HG02678 (cell line): ENCODE measurements around the gene COL19A1.
A peak's percentile ranks its signal among the peaks of the same experiment; 100 is the strongest.
"Not testable (repeated sequence)": the region's sequence is repeated elsewhere in the genome, so short reads cannot be mapped to it uniquely, and the experiment has no call there.

ENCODE experiments used
- ATAC-seq: cut with Tn5 transposase; IDR thresholded peaks from one replicate; pipeline ENCODE4 v1.9.1; 2021; ENCODE audit warnings: mild to moderate bottlenecking, moderate library complexity; ENCODE audit not compliant: unreplicated experiment

Gene COL19A1

GRCh38 chr6:69866770-69867638 lies 648 bp downstream of the COL19A1 start:
- peak; percentile 56 for ATAC-seq

- ATAC-seq = no peak
These were observed 1.3 kb downstream of the COL19A1 start for GRCh38 chr6:69867639-69867976.

- ATAC-seq = no peak
These were observed 2.0 kb downstream of the COL19A1 start for GRCh38 chr6:69868252-69868804.

GRCh38 chr6:69868961-69869360 lies 2.6 kb downstream of the COL19A1 start:
- no peak for ATAC-seq

- no peak for ATAC-seq
These were observed 4.8 kb downstream of the COL19A1 start for GRCh38 chr6:69871107-69871506.

GRCh38 chr6:69873291-69873690 lies 6.9 kb downstream of the COL19A1 start:
- ATAC-seq = no peak

- no peak for ATAC-seq
These were observed 9.4 kb downstream of the COL19A1 start for GRCh38 chr6:69875715-69876114.

GRCh38 chr6:69878795-69879194 lies 12.4 kb downstream of the COL19A1 start:
- ATAC-seq = no peak

GRCh38 chr6:69880601-69881000 lies 14.2 kb downstream of the COL19A1 start:
- ATAC-seq = no peak

GRCh38 chr6:69881322-69882151 lies 15.2 kb downstream of the COL19A1 start:
- ATAC-seq = peak; percentile 82

- ATAC-seq = no peak
These were observed 17.2 kb downstream of the COL19A1 start for GRCh38 chr6:69883551-69883950.

- ATAC-seq = no peak
These were observed 17.9 kb downstream of the COL19A1 start for GRCh38 chr6:69884231-69884630.

- ATAC-seq = peak; percentile 68
These were observed 20.7 kb downstream of the COL19A1 start for GRCh38 chr6:69887026-69887425.

GRCh38 chr6:69887714-69888345 lies 21.5 kb downstream of the COL19A1 start:
- no peak for ATAC-seq

- ATAC-seq = no peak
These were observed 22.3 kb downstream of the COL19A1 start for GRCh38 chr6:69888482-69889233.

GRCh38 chr6:69889234-69889974 lies 23.0 kb downstream of the COL19A1 start:
- ATAC-seq = not testable (repeated sequence)

GRCh38 chr6:69892561-69892960 lies 26.2 kb downstream of the COL19A1 start:
- ATAC-seq = not testable (repeated sequence)

- not testable (repeated sequence) for ATAC-seq
These were observed 26.9 kb downstream of the COL19A1 start for GRCh38 chr6:69893266-69893665.

GRCh38 chr6:69894578-69895347 lies 28.4 kb downstream of the COL19A1 start:
- ATAC-seq = peak; percentile 79
